ENCODE results near the gene ACOT11. TPM values are rescaled to one million over a fixed set of nuclear protein-coding genes. Genes with fewer than 3 reads are reported as not detected.

The ACOT11 gene
- total and polyA plus RNA-seq, 2 of the 13 experiments (the other 11 are each of a cell fraction or from before 2014, with no cell fraction given): 2.6 to 3.3 TPM

- Histone ChIP-seq H3K27ac (ENCODE audit: extremely low read length, insufficient read depth, low read length) (peak overlapping the region; percentile 1), H3K9me3 (ENCODE audit: low read length) (no peaks in the 10 kb centered on the region), H3K4me1 (ENCODE audit: insufficient read depth, low read length) (peaks cover 51% of the 10 kb centered on the region), H3K4me2 (ENCODE audit: low read depth, low read length) (peak overlapping the region; percentile 70), H3K36me3 (replicated peaks in 1 of 2; ENCODE audit: control insufficient read depth in 1 of 2, insufficient read depth in 2 of 2, low read length in 2 of 2) (no peaks in the 10 kb centered on the region), H3K9ac (ENCODE audit: insufficient read depth, low read depth, low read length) (no peak overlapping the region), H3K27me3 (ENCODE audit: control insufficient read depth in 1 of 2, insufficient read depth in 2 of 2, low read length in 2 of 2) (no peaks in the 10 kb centered on the region), H4K20me1 (ENCODE audit: insufficient read depth, low read length) (no peaks in the 10 kb centered on the region), H3K79me2 (ENCODE audit: insufficient read depth, low read length) (no peaks in the 10 kb centered on the region), H3K4me3 (replicated peaks in 1 of 3; ENCODE audit: insufficient read depth in 1 of 3, low read depth in 2 of 3, low read length in 3 of 3) (peak overlapping the region in 1 of 3 experiments; percentile 53; a peak in 1 of 6 replicates), H2AFZ (ENCODE audit: low read length) (no peak overlapping the region)
- peak; percentile 63 for DNase-seq (ENCODE audit: low spot score)
- ChIA-PET POLR2A (interaction anchor here (0.9 to 3.8 kb wide), 3 partner anchors 12 to 16 kb away, joined by 3 to 14 read pairs (median 13); no protein-coding TSS in a partner anchor), CTCF (ENCODE audit: low intra/inter-chr PET ratio, low total read pairs) (no interaction called here)
- peak; percentile 89 for ATAC-seq
- BruUV-seq (replicated peaks): no TSS peak
- in situ Hi-C loops (cut with HindIII; ENCODE audit: extremely low pct_ligation_motif_present, low pct_unique_long_range_greater_than_20kb) (no loop called here), intact Hi-C loops (cut with micrococcal nuclease; ENCODE audit: unreplicated experiment) (no loop called here)
- WGBS (ENCODE audit: low lambda C conversion rate): 0% methylated on average over 1 of the region's 4 CpGs
- FAIRE-seq: peak; percentile 65
- TF ChIP-seq ZNF614 (CRISPR knock-in tag; IDR thresholded peaks at IDR 0.05; ENCODE audit: borderline replicate concordance) (0 out of 2 replicates have a peak, but pooled peaks have one; percentile 29), ZBTB42 (CRISPR knock-in tag; IDR thresholded peaks at IDR 0.05) (0 out of 2 replicates have a peak, but pooled peaks have one; percentile 51), ZNF691 (CRISPR knock-in tag; IDR thresholded peaks at IDR 0.05; ENCODE audit: borderline replicate concordance, low read depth) (peak; percentile 59; the same call in 1 of the 2 replicates), ZNF501 (CRISPR knock-in tag; IDR thresholded peaks at IDR 0.05) (no peak), HMGXB3 (CRISPR knock-in tag; IDR thresholded peaks at IDR 0.05; ENCODE audit: borderline replicate concordance) (peak; percentile 74), SAP130 (CRISPR knock-in tag; IDR thresholded peaks at IDR 0.05; ENCODE audit: low read depth) (peak; percentile 29; the same call in 1 of the 2 replicates)
- TF ChIP-seq, protein P1, sequence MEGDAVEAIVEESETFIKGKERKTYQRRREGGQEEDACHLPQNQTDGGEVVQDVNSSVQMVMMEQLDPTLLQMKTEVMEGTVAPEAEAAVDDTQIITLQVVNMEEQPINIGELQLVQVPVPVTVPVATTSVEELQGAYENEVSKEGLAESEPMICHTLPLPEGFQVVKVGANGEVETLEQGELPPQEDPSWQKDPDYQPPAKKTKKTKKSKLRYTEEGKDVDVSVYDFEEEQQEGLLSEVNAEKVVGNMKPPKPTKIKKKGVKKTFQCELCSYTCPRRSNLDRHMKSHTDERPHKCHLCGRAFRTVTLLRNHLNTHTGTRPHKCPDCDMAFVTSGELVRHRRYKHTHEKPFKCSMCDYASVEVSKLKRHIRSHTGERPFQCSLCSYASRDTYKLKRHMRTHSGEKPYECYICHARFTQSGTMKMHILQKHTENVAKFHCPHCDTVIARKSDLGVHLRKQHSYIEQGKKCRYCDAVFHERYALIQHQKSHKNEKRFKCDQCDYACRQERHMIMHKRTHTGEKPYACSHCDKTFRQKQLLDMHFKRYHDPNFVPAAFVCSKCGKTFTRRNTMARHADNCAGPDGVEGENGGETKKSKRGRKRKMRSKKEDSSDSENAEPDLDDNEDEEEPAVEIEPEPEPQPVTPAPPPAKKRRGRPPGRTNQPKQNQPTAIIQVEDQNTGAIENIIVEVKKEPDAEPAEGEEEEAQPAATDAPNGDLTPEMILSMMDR (CRISPR knock-in tag; IDR thresholded peaks at IDR 0.05): peak; percentile 14; the same call in 1 of the 2 replicates
These were observed 17.1 kb downstream of the ACOT11 start for GRCh38 chr1:54565113-54565501.

Measured in HepG2 (cell line).